IMR-90 (cell line): Measurements from ENCODE around the gene VPS26A. TPM values are rescaled to one million over a fixed set of nuclear protein-coding genes. Genes with fewer than 3 reads are reported as not detected.

Source experiments
- ATAC-seq: fragments of 200-7000 bp; cut with Tn5 transposase; 2 replicates; pipeline ENCODE4 v1.9.1; 2020; ENCODE audit warnings: low read depth, mild to moderate bottlenecking, moderate library complexity
- BruUV-seq: library from RNA; stranded (reverse); fragments of 400-500 nt; replicated peaks from 2 replicates; lab custom pipeline; 2021; lab: Mats Ljungman, UMichigan
- CTCF ChIA-PET: fragments of 300-600 bp; formaldehyde crosslinking; extraction: SDS; loops from one replicate; lab custom pipeline; 2021; ENCODE audit warnings: antibody characterized with exemption; lab: Yijun Ruan, JAX
- POLR2A ChIA-PET: fragments of 300-600 bp; sonication (Branson Sonifier 250); formaldehyde crosslinking; loops from one replicate; lab custom pipeline; 2022; ENCODE audit warnings: antibody characterized with exemption; ENCODE audit not compliant: unreplicated experiment; lab: Charles Lee
- DNase-seq: peaks from one replicate; pipeline ENCODE4 v3.0.0; 2013
- H2AFZ ChIP-seq: replicated peaks from 2 replicates; pipeline ENCODE3; 2013; ENCODE audit warnings: low read length, mild to moderate bottlenecking; ENCODE audit not compliant: poor library complexity
- H2AK5ac ChIP-seq: 2 replicates; pipeline ENCODE4 v1.6.1; 2013; ENCODE audit warnings: low read depth, low read length, inconsistent platforms
- H2AK9ac ChIP-seq: replicated peaks from 2 replicates; pipeline ENCODE3; 2013; ENCODE audit warnings: mild to moderate bottlenecking, low read depth, low read length, moderate library complexity; ENCODE audit not compliant: poor library complexity
- H2BK120ac ChIP-seq: 2 replicates; pipeline ENCODE4 v1.6.1; 2013; ENCODE audit warnings: low read depth, low read length, inconsistent platforms
- H2BK15ac ChIP-seq: 3 replicates; pipeline ENCODE4 v1.6.1; 2013; ENCODE audit warnings: low read depth, low read length, inconsistent platforms
- H2BK20ac ChIP-seq: 2 replicates; pipeline ENCODE4 v1.6.1; 2013; ENCODE audit warnings: low read depth, mild to moderate bottlenecking, inconsistent platforms, low read length, moderate library complexity
- H2BK5ac ChIP-seq: 2 replicates; pipeline ENCODE4 v1.6.1; 2013; ENCODE audit warnings: mild to moderate bottlenecking, low read depth, low read length, inconsistent platforms; ENCODE audit not compliant: poor library complexity, severe bottlenecking
- H3K14ac ChIP-seq: replicated peaks from 2 replicates; pipeline ENCODE4 v1.6.1; 2013; ENCODE audit warnings: low read depth, low read length, inconsistent platforms
- H3K18ac ChIP-seq: 2 replicates; pipeline ENCODE4 v1.6.1; 2013; ENCODE audit warnings: low read depth, low read length, control low read depth
- H3K23ac ChIP-seq: 2 replicates; pipeline ENCODE4 v1.6.1; 2013; ENCODE audit warnings: low read depth, low read length, inconsistent platforms
- H3K27ac ChIP-seq: 2 replicates; pipeline ENCODE4 v1.5.1; 2013; ENCODE audit warnings: mild to moderate bottlenecking, control low read depth, low read length; ENCODE audit not compliant: insufficient read depth
- H3K27me3 ChIP-seq: 2 replicates; pipeline ENCODE4 v1.6.1; 2013; ENCODE audit warnings: low read length; ENCODE audit not compliant: control insufficient read depth, insufficient read depth
- H3K36me3 ChIP-seq: 2 replicates; pipeline ENCODE4 v1.6.1; 2013; ENCODE audit warnings: low read length, mixed read lengths; ENCODE audit not compliant: control insufficient read depth, insufficient read depth
- H3K4ac ChIP-seq: 2 replicates; pipeline ENCODE4 v1.6.1; 2013; ENCODE audit warnings: low read depth, low read length, inconsistent platforms
- H3K4me1 ChIP-seq: 2 replicates; pipeline ENCODE4 v1.6.1; 2013; ENCODE audit warnings: low read length, mixed read lengths; ENCODE audit not compliant: control insufficient read depth, insufficient read depth
- H3K4me2 ChIP-seq: 2 replicates; pipeline ENCODE4 v1.6.1; 2013; ENCODE audit warnings: low read depth, mild to moderate bottlenecking, control low read depth, low read length, moderate library complexity
- H3K4me3 ChIP-seq: 2 replicates; pipeline ENCODE4 v1.5.1; 2013; ENCODE audit warnings: low read depth, mild to moderate bottlenecking, control low read depth, low read length, moderate library complexity; ENCODE audit not compliant: insufficient read depth
- H3K56ac ChIP-seq: 2 replicates; pipeline ENCODE4 v1.6.1; 2013; ENCODE audit warnings: low read length, inconsistent platforms; ENCODE audit not compliant: insufficient read depth; ENCODE audit errors: extremely low read depth
- H3K79me1 ChIP-seq, 2 experiments: 2 replicates each; pipeline ENCODE4 v1.6.1; 2013; ENCODE audit warnings: low read length in 2 of 2, inconsistent platforms in 1 of 2, low read depth in 1 of 2
- H3K9ac ChIP-seq: 2 replicates; pipeline ENCODE4 v1.6.1; 2013; ENCODE audit warnings: low read depth, low read length, control low read depth
- H3K9me1 ChIP-seq: 2 replicates; pipeline ENCODE4 v1.6.1; 2013; ENCODE audit warnings: low read length, inconsistent platforms; ENCODE audit not compliant: insufficient read depth
- H3K9me3 ChIP-seq: 2 replicates; pipeline ENCODE4 v1.6.1; 2013; ENCODE audit warnings: low read length; ENCODE audit not compliant: control insufficient read depth, insufficient read depth
- H4K20me1 ChIP-seq: 2 replicates; pipeline ENCODE4 v1.6.1; 2013; ENCODE audit warnings: low read length, inconsistent platforms; ENCODE audit not compliant: insufficient read depth
- H4K5ac ChIP-seq: 2 replicates; pipeline ENCODE4 v1.6.1; 2013; ENCODE audit warnings: mild to moderate bottlenecking, low read depth, low read length, control low read depth
- H4K8ac ChIP-seq, 2 experiments: 2 replicates each; pipeline ENCODE4 v1.6.1; 2013; ENCODE audit warnings: low read depth in 2 of 2, low read length in 2 of 2, control low read depth in 1 of 2, inconsistent platforms in 1 of 2
- H4K91ac ChIP-seq: 2 replicates; pipeline ENCODE4 v1.6.1; 2013; ENCODE audit warnings: low read depth, low read length, inconsistent platforms; ENCODE audit not compliant: insufficient read depth
- CEBPB ChIP-seq: IDR thresholded peaks from 2 replicates; pipeline ENCODE4 v1.6.1; 2012; ENCODE audit warnings: low read depth, low read length, improper control_type of control experiment
- CHD1 ChIP-seq: IDR thresholded peaks from 2 replicates; pipeline ENCODE4 v1.6.1; 2012; ENCODE audit warnings: low read depth, low read length, improper control_type of control experiment
- ELK1 ChIP-seq: fragments of 150-350 bp; IDR thresholded peaks from 2 replicates; pipeline ENCODE4 v1.6.1; 2016; ENCODE audit warnings: low read depth, mild to moderate bottlenecking, low read length, moderate library complexity, borderline replicate concordance
- FOS ChIP-seq: fragments of 150-350 bp; IDR thresholded peaks from 2 replicates; pipeline ENCODE4 v1.6.1; 2016; ENCODE audit warnings: low read depth, low read length
- MAFK ChIP-seq: IDR thresholded peaks from 2 replicates; pipeline ENCODE4 v1.6.1; 2012; ENCODE audit warnings: low read depth, low read length, improper control_type of control experiment
- MAZ ChIP-seq: IDR thresholded peaks from 2 replicates; pipeline ENCODE4 v1.6.1; 2012; ENCODE audit warnings: low read depth, mild to moderate bottlenecking, low read length, improper control_type of control experiment, moderate library complexity, borderline replicate concordance
- NFE2L2 ChIP-seq: fragments of 150-350 bp; IDR thresholded peaks from 2 replicates; pipeline ENCODE4 v1.6.1; 2016; ENCODE audit warnings: low read depth, mild to moderate bottlenecking, low read length
- RCOR1 ChIP-seq: IDR thresholded peaks from 2 replicates; pipeline ENCODE4 v1.6.1; 2012; ENCODE audit warnings: mild to moderate bottlenecking, low read length, improper control_type of control experiment; ENCODE audit not compliant: insufficient replicate concordance
- RFX5 ChIP-seq: IDR thresholded peaks from 2 replicates; pipeline ENCODE4 v1.8.0; 2012; ENCODE audit warnings: low read depth, mild to moderate bottlenecking, low read length, moderate library complexity
- SMC3 ChIP-seq: fragments of 150-350 bp; IDR thresholded peaks from 2 replicates; pipeline ENCODE4 v1.6.1; 2016; ENCODE audit warnings: low read depth, mild to moderate bottlenecking, antibody characterized with exemption, low read length, moderate library complexity
- WGBS, 2 experiments: methylation state at CpG; one replicate each; pipeline versions ENCODE4 v1.1.5 to v1.1.7; 2013; ENCODE audit warnings: missing lambda C conversion rate in 2 of 2; ENCODE audit not compliant: insufficient read length in 1 of 2; ENCODE audit errors: extremely low coverage in 2 of 2; 5-methylcytosine and 5-hydroxymethylcytosine counted together
- dilution Hi-C: fragments of 300-500 bp; cut with HindIII; formaldehyde crosslinking; loops from one replicate; pipeline ENCODE4 v1.14.3; 2018; ENCODE audit warnings: low sequenced_read_pairs; ENCODE audit not compliant: unreplicated experiment
- in situ Hi-C: fragments of 300-500 bp; cut with MboI; formaldehyde crosslinking; loops from 3 replicates; pipeline ENCODE4 v1.14.3; 2019; ENCODE audit warnings: low sequenced_read_pairs, inconsistent platforms, mixed read lengths
- intact Hi-C: fragments of 100-400 bp; cut with micrococcal nuclease; formaldehyde crosslinking; loops from 2 replicates; pipeline ENCODE4 v1.10.0; 2022
- polyA plus RNA-seq, 3 experiments: library from polyadenylated mRNA; depleted of rRNA; stranded (reverse); fragments of >200 nt; gene quantifications; 2 replicates each; pipeline ENCODE4 v1.2.3, GENCODE V29; 2012; ENCODE audit warnings: low replicate concordance in 1 of 3
- total RNA-seq: library from RNA; depleted of rRNA; stranded (reverse); fragments of >200 nt; gene quantifications from 2 replicates; pipeline ENCODE4 v1.2.3, GENCODE V29; 2012

VPS26A gene
- total and polyA plus RNA-seq, 2 of the 4 experiments (the other 2 are of a cell fraction) = 7.2 to 18.7 TPM

DNA sequence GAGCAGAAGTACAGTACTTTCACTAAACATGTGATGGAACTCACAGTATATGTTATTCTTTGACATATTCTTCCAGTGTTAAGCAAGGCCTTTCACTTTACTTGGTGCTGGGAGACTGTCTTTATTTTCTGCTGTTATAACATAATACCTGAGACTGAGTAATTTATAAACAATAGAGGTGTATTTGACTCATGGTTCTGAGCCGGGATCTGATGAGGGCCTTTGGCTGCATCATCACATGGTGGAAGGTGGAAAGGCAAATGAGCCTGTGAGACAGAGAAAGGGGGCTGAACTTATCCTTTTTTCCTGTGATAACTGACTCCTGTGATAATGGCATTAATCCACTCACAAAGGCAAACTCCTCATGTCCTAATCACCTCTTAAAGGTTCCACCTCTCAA, 57.5 kb downstream of the VPS26A start:
- intact Hi-C loops = no loop called here

More for the DNA sequence above, 57.5 kb downstream of the VPS26A start:
- Histone ChIP-seq H4K5ac (no peak overlapping the region), H2BK15ac (no peak overlapping the region), H3K56ac (no peak overlapping the region), H3K4me2 (peak overlapping the region; percentile 38), H4K91ac (no peak overlapping the region), H3K36me3 (peaks cover 7% of the 10 kb centered on the region), H3K9ac (no peak overlapping the region), H2BK5ac (no peak overlapping the region), H2BK120ac (no peak overlapping the region), H3K27ac (no peak overlapping the region), H4K20me1 (no peaks in the 10 kb centered on the region; the same call in 1 of the 2 replicates), H3K23ac (no peak overlapping the region), H3K4ac (no peak overlapping the region), H3K79me1 (peaks cover 5 to 36% of the 10 kb centered on the region in 2 experiments), H2AK9ac (no peak overlapping the region), H2AFZ (no peak overlapping the region), H3K4me1 (peaks cover 2% of the 10 kb centered on the region; the same call in 1 of the 2 replicates), H2BK20ac (no peak overlapping the region), H3K9me3 (no peaks in the 10 kb centered on the region), H3K4me3 (peak overlapping the region; percentile 76; the same call in 1 of the 2 replicates), H4K8ac (no peak overlapping the region), H3K14ac (no peak overlapping the region), H3K9me1 (peaks cover 4% of the 10 kb centered on the region), H3K27me3 (no peaks in the 10 kb centered on the region), H3K18ac (no peak overlapping the region), H2AK5ac (no peak overlapping the region)
- ChIA-PET POLR2A (no interaction called here), CTCF (no interaction called here)
- TF ChIP-seq ELK1 = no peak
- TF ChIP-seq RCOR1 = no peak
- TF ChIP-seq MAFK = no peak
- no peak for TF ChIP-seq CHD1
- TF ChIP-seq NFE2L2 = no peak
- no peak for TF ChIP-seq CEBPB
- no peak for TF ChIP-seq MAZ
- TF ChIP-seq SMC3 = no peak
- TF ChIP-seq FOS = no peak
- no peak for TF ChIP-seq RFX5
- dilution Hi-C loops (no loop called here), in situ Hi-C loops (no loop called here)
- no peak for DNase-seq
- ATAC-seq = no peak
- WGBS, 2 experiments = no CpG with 5 or more reads among the region's 1 CpG
- no TSS peak for BruUV-seq
